ENCODE results near the gene MACROD1.

DNA sequence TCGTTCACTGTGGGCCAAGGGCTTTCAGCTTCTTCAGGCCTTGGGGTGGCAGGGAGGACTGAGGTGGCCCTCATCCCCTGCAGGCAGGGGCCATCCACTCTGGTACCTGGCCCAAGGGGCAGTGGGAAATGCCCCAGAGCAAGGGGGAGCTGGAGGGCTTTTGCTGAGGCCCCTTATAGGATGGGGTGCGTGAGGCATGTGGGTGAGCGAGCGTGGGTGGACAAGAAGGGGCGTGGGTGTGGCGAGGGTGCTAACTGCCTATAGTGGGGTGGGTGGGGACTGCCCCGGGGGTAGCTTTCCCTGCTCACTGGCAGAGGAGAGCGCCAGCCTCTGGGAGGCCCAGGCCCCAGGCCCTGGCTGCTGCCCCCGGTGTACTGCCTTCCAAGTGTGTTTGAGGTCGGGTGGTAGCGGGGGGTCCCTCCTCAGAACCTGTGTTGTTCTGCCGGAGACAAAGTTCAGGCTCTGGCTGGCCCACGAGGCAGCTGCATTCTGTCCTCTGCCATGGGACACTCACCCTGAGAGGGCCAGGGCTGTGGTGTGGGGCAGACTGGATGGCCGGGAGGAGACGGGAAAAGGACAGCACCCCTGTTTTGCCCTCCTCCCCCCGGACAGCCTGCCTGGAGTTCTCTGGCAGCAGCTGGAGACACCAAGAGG, 126.8 kb downstream of the MACROD1 start:
- TF ChIP-seq, protein P1, sequence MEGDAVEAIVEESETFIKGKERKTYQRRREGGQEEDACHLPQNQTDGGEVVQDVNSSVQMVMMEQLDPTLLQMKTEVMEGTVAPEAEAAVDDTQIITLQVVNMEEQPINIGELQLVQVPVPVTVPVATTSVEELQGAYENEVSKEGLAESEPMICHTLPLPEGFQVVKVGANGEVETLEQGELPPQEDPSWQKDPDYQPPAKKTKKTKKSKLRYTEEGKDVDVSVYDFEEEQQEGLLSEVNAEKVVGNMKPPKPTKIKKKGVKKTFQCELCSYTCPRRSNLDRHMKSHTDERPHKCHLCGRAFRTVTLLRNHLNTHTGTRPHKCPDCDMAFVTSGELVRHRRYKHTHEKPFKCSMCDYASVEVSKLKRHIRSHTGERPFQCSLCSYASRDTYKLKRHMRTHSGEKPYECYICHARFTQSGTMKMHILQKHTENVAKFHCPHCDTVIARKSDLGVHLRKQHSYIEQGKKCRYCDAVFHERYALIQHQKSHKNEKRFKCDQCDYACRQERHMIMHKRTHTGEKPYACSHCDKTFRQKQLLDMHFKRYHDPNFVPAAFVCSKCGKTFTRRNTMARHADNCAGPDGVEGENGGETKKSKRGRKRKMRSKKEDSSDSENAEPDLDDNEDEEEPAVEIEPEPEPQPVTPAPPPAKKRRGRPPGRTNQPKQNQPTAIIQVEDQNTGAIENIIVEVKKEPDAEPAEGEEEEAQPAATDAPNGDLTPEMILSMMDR (IDR thresholded peaks at IDR 0.05): no peak
- TF ChIP-seq POLR2A (IDR thresholded peaks at IDR 0.05) (no peak), EP300 (IDR thresholded peaks at IDR 0.05) (no peak)
